NCI-H82 (cell line): ENCODE data around the gene UNK.

ENCODE experiments used
- DNase-seq: peaks from one replicate; lab custom pipeline; 2025; lab: John Stamatoyannopoulos, UW

Gene UNK

GRCh38 chr17:75784473-75785015 is at the start of gene UNK:
Gene UNK (plus strand): TSS chr17:75784806. CDS start chr17:75784881, 75 bp downstream.
- DNase-seq, result peak; percentile 100

- DNase-seq, result no peak
These were observed 48.3 kb upstream of the UNK start for GRCh38 chr17:75736173-75736835.

GRCh38 chr17:75737133-75737962 is 47.3 kb upstream of the UNK start:
- DNase-seq, result no peak

GRCh38 chr17:75738218-75738802 is 46.3 kb upstream of the UNK start:
- DNase-seq, result no peak

GRCh38 chr17:75739174-75739573 is 45.4 kb upstream of the UNK start:
- no peak for DNase-seq

- DNase-seq, result no peak
These were observed 44.8 kb upstream of the UNK start for GRCh38 chr17:75739801-75740200.

- no peak for DNase-seq
These were observed 44.4 kb upstream of the UNK start for GRCh38 chr17:75740215-75740614.

GRCh38 chr17:75740631-75741077 is 44.0 kb upstream of the UNK start:
- DNase-seq, result no peak

- DNase-seq, result no peak
These were observed 42.3 kb upstream of the UNK start for GRCh38 chr17:75742337-75742736.

- DNase-seq, result no peak
These were observed 40.9 kb upstream of the UNK start for GRCh38 chr17:75743625-75744206.

GRCh38 chr17:75748706-75749105 is 35.9 kb upstream of the UNK start:
- DNase-seq, result no peak

GRCh38 chr17:75749545-75750389 is 34.8 kb upstream of the UNK start:
- peak; percentile 88 for DNase-seq

GRCh38 chr17:75750661-75751423 is 33.8 kb upstream of the UNK start:
- DNase-seq, result no peak

GRCh38 chr17:75751676-75752404 is 32.8 kb upstream of the UNK start:
- no peak for DNase-seq

- DNase-seq, result no peak
These were observed 32.2 kb upstream of the UNK start for GRCh38 chr17:75752405-75752709.

- peak; percentile 43 for DNase-seq
These were observed 31.6 kb upstream of the UNK start for GRCh38 chr17:75752802-75753513.

GRCh38 chr17:75753514-75754377 is 30.9 kb upstream of the UNK start:
- DNase-seq, result peak; percentile 85
